ENCODE results near the gene ZBED5.
"Not testable (repeated sequence)": the region's sequence is repeated elsewhere in the genome, so short reads cannot be mapped to it uniquely, and the experiment has no call there.

The ZBED5 gene

GRCh38 chr11:10836884-10837283 is 21.0 kb downstream of the ZBED5 start:
- DNase-seq: not testable (repeated sequence)

GRCh38 chr11:10829139-10829538 is 28.7 kb downstream of the ZBED5 start:
- no peak for DNase-seq

GRCh38 chr11:10828402-10828801 is 29.5 kb downstream of the ZBED5 start:
- DNase-seq: no peak

GRCh38 chr11:10824888-10825287 is 33.0 kb downstream of the ZBED5 start:
- DNase-seq: no peak

GRCh38 chr11:10823152-10823579 is 34.7 kb downstream of the ZBED5 start:
- DNase-seq: no peak

- DNase-seq: not testable (repeated sequence)
These were observed 35.4 kb downstream of the ZBED5 start for GRCh38 chr11:10822491-10822890.

GRCh38 chr11:10818594-10818993 is 39.3 kb downstream of the ZBED5 start:
- DNase-seq: no peak

- no peak for DNase-seq
These were observed 43.9 kb downstream of the ZBED5 start for GRCh38 chr11:10813945-10814344.

GRCh38 chr11:10809373-10810160 is 48.3 kb downstream of the ZBED5 start:
- peak; percentile 41 for DNase-seq

GRCh38 chr11:10808553-10809372 is 49.1 kb downstream of the ZBED5 start, which contains the start of gene EIF4G2:
TSS of gene EIF4G2 (minus strand) at chr11:10808926.
- peak; percentile 98 for DNase-seq

- no peak for DNase-seq
These were observed 49.7 kb downstream of the ZBED5 start for GRCh38 chr11:10808235-10808552.

GRCh38 chr11:10807493-10808234 is 50.2 kb downstream of the ZBED5 start:
- DNase-seq: peak; percentile 48

GRCh38 chr11:10806206-10806605 is 51.6 kb downstream of the ZBED5 start:
- DNase-seq: no peak

GRCh38 chr11:10805741-10806140 is 52.1 kb downstream of the ZBED5 start:
- DNase-seq: no peak

GRCh38 chr11:10803676-10804075 is 54.2 kb downstream of the ZBED5 start:
- no peak for DNase-seq

Measured in stimulated activated CD4-positive, alpha-beta T cell treated with anti-CD3 and anti-CD28 coated beads, Interleukin-1b, Interleukin-23, amount 100 ng/mL, for 48 hours (primary cell).